Activated CD8-positive, alpha-beta memory T cell treated with anti-CD3 and anti-CD28 coated beads, Interleukin-2, amount 10 ng/mL, durations not matched to agents 7 days and 5 days (primary cell): Measurements from ENCODE around the gene ACTL6B. TPM values are rescaled to one million over a fixed set of nuclear protein-coding genes. Genes with fewer than 3 reads are reported as not detected.

ENCODE experiments used
- ATAC-seq: fragments of 150-1000 bp; cut with Tn5 transposase; one replicate; pipeline ENCODE4 v1.10.0; 2021; ENCODE audit warnings: moderate library complexity
- CTCF ChIA-PET: fragments of 350-600 bp; sonication (Branson Sonifier 250); formaldehyde crosslinking; loops from one replicate; lab custom pipeline; 2021; ENCODE audit warnings: antibody characterized with exemption; lab: Charles Lee
- DNase-seq: peaks from one replicate; pipeline ENCODE4 v3.0.0-alpha.2; 2020
- H3K27ac Mint-ChIP-seq: one replicate; pipeline ENCODE4 v1.8.0; 2021; ENCODE audit warnings: mild to moderate bottlenecking, mixed read lengths
- H3K27me3 Mint-ChIP-seq: one replicate; pipeline ENCODE4 v1.8.0; 2021; ENCODE audit warnings: mixed read lengths
- H3K36me3 Mint-ChIP-seq: one replicate; pipeline ENCODE4 v1.8.0; 2021; ENCODE audit warnings: mild to moderate bottlenecking, mixed read lengths
- H3K4me1 Mint-ChIP-seq: one replicate; pipeline ENCODE4 v1.8.0; 2021; ENCODE audit warnings: mixed read lengths
- H3K4me3 Mint-ChIP-seq: one replicate; pipeline ENCODE4 v1.8.0; 2021; ENCODE audit warnings: mild to moderate bottlenecking, moderate library complexity, mixed read lengths
- H3K9me3 Mint-ChIP-seq: one replicate; pipeline ENCODE4 v1.8.0; 2022; ENCODE audit warnings: low read depth, mixed read lengths
- total RNA-seq, 2 experiments: library from RNA; stranded (reverse); gene quantifications; one replicate each; pipeline ENCODE4 v1.2.3, GENCODE V29; 2021

The ACTL6B gene
- total RNA-seq, 2 experiments from 2014 or later: not detected

DNA sequence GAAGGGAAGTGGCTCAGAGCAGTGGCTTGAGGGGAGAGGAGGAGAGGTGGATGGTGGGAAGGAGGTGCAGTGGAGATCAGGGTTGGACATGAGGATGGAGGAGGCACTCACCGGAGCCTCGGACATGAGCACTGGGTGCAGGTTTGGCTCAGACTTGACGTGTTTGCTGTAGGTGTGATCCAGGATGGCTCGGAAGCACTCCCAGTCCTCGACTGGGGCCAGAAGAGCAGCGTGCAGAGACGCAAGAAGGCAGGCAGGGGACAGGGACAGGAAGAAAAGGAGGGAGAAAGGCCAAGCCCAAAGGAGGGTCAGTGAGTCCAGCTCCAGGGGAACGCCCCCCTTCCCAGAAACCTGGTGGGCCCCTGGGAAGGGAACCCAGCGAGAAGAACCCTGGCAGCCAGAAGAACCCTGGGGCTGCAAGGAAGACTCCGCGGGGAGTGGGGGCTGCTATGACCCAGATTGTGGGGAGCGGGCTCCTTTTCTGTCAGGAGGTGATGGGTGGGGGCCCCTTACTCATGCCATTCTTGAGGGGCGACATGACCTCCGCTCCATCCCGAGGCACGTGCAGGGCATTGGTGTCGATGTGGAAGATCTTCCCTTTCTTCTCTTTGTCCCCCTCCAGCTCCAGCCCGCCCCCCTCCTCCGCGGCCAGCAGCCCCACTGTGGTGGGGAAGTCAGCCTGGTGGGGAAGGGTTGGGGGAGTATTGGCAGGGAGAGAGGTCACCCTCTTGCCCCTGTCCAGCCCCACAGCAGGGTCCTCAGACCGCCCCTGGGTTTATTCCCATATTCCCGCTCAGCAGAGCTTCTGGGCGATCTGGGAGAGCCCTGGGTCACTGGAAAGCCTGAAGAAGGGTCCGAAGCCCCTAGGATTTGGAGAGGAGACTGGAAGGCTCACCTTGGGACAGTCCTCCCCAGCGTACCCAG is 1.1 kb downstream of the ACTL6B start:
- CTCF ChIA-PET: no interaction called here
- DNase-seq (no peak), ATAC-seq (no peak)
- Mint-ChIP-seq H3K27me3 (peaks cover 38% of the 10 kb centered on the region), H3K9me3 (no peaks in the 10 kb centered on the region), H3K4me1 (no peaks in the 10 kb centered on the region), H3K27ac (no peak overlapping the region), H3K4me3 (no peak overlapping the region), H3K36me3 (no peaks in the 10 kb centered on the region)

DNA sequence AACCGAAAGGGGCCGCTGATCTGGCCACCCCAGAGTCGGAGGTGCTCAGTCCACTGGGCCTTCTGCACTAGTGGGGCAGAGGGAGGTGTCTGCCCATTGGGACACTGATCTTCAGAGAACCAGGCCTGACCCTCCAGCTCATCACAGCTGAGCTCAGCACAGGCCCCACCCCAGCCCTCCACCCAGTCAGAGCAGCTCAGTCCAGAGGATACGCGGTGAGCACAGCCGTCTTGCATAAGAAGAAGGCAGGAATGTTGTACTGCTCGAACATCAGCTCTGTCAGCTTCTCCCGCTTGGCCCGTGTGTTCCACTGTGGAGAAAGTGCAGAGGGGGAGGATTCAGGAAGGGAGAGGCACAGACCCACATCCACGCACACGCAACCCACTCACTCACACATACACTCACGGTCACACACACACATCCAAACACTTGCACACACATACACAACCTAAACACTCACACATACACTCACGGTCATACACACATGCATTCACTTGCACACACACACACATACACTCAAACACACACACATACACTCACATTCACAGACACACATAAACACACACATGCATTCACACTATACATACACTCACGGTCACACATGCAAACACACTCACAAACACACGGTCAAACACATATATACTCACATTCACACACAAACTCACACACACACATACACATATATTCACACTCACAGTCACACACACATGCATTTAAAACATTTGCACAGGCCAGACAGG is 6.3 kb downstream of the ACTL6B start:
- peaks cover 21% of the 10 kb centered on the region for H3K27me3 Mint-ChIP-seq
- no peaks in the 10 kb centered on the region for H3K4me1 Mint-ChIP-seq
- no peaks in the 10 kb centered on the region for H3K36me3 Mint-ChIP-seq
- ATAC-seq (no peak), DNase-seq (no peak)
- H3K27ac Mint-ChIP-seq: no peak overlapping the region
- no peaks in the 10 kb centered on the region for H3K9me3 Mint-ChIP-seq
- H3K4me3 Mint-ChIP-seq: no peak overlapping the region
- CTCF ChIA-PET: interaction anchor here (0.7 to 1.3 kb wide), 2 partner anchors 56 to 241 kb away, joined by 3 read pairs; partner anchors contain the start of gene POP7

DNA sequence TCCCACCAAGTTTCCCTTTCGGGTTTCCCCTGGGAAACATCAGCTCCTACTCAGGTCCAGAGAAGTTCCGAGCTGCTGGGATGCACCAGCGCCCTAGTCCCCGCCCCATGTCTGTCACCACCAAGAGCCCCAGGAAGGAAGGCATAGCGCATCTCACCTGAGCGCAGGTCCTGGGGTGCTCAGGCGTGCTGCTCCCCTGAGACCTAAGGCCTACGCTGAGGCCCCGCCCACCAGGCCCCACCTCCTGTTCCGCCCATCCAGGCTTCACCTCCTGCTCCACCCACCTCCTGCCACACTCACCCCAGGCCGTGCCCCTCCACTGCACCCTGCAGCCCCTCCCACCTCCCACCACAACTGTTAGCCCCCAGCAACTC is 13.7 kb downstream of the ACTL6B start:
- CTCF ChIA-PET: interaction anchor here (1.5 kb wide), 1 partner anchor 9 kb away, joined by 9 read pairs; no protein-coding TSS in a partner anchor
- H3K27me3 Mint-ChIP-seq: peaks cover 9% of the 10 kb centered on the region
- H3K27ac Mint-ChIP-seq: no peak overlapping the region
- H3K36me3 Mint-ChIP-seq: no peaks in the 10 kb centered on the region
- DNase-seq (peak; percentile 58), ATAC-seq (peak; percentile 81)
- no peak overlapping the region for H3K4me3 Mint-ChIP-seq
- H3K9me3 Mint-ChIP-seq: no peaks in the 10 kb centered on the region
- H3K4me1 Mint-ChIP-seq: no peaks in the 10 kb centered on the region

DNA sequence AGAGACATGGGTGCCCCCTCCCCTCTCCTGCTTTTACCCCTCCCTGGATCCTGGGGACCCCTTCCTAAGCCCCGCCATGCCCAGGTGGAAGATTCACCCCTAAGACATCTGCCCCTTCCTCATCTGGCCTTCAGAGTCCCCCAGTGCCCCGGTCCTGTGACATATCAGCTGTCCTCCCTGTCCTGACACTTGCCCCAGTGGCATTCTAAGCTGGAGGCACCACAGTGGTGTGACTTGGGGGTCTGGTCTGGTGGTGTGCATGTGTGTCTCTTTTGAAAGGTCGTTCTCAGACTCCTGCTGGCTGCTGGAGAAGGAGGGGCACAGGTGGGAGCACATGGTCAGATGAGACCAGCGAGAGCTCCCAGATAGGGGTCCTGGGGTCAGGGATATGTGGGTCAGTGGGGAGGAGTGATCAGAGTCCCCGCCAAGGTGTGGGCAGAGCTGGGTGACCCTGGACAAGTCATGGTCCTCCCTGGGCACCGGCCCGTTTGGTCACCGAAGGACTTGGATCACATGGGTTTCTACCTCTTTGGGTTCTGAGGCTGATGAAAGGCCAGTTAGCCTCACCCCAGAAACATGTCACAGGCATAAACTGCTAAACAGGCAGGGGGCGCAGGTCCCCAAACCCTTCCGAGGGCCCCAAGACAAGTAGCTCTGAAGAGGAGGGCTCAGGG is 14.3 kb downstream of the ACTL6B start:
- Mint-ChIP-seq H3K4me3 (no peak overlapping the region), H3K27ac (no peak overlapping the region), H3K9me3 (no peaks in the 10 kb centered on the region), H3K4me1 (no peaks in the 10 kb centered on the region), H3K36me3 (no peaks in the 10 kb centered on the region), H3K27me3 (peaks cover 7% of the 10 kb centered on the region)
- ATAC-seq: no peak
- CTCF ChIA-PET: interaction anchor here (1.5 kb wide), 1 partner anchor 9 kb away, joined by 9 read pairs; no protein-coding TSS in a partner anchor
- no peak for DNase-seq

DNA sequence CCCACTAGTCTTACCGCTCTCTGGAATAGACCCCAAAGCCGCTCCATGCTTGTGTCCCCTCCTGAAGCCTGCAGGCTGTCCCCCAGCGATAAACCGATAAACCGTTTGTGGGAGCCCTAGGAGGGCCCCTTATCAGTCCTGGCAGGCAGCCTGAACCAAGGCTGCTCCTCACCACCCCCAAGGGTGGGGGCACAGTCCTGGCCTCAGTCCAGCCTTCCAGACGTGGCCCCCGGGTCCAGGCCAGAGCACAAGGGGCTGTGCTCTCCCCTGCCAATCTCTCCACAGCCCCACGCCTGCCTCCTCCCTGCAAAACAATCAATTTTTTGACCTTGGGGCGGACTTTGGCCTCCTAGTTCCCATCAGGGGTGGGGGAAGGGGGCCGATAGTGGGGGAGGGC is 14.8 kb downstream of the ACTL6B start, which contains the start of gene TFR2:
Gene TFR2, minus strand, starts transcription at position 90 of the 397 bp plus-strand sequence. Its CDS starts 43 bp downstream, at position 47.
- Mint-ChIP-seq H3K4me1 (no peaks in the 10 kb centered on the region), H3K27ac (no peak within 1 kb of the TSS), H3K4me3 (no peak within 1 kb of the TSS), H3K36me3 (no peaks in the 10 kb centered on the region), H3K27me3 (peaks cover 7% of the 10 kb centered on the region), H3K9me3 (no peaks in the 10 kb centered on the region)
- DNase-seq (no peak), ATAC-seq (no peak)
- CTCF ChIA-PET: interaction anchor here (1.5 kb wide), 1 partner anchor 8 kb away, joined by 9 read pairs; no protein-coding TSS in a partner anchor

DNA sequence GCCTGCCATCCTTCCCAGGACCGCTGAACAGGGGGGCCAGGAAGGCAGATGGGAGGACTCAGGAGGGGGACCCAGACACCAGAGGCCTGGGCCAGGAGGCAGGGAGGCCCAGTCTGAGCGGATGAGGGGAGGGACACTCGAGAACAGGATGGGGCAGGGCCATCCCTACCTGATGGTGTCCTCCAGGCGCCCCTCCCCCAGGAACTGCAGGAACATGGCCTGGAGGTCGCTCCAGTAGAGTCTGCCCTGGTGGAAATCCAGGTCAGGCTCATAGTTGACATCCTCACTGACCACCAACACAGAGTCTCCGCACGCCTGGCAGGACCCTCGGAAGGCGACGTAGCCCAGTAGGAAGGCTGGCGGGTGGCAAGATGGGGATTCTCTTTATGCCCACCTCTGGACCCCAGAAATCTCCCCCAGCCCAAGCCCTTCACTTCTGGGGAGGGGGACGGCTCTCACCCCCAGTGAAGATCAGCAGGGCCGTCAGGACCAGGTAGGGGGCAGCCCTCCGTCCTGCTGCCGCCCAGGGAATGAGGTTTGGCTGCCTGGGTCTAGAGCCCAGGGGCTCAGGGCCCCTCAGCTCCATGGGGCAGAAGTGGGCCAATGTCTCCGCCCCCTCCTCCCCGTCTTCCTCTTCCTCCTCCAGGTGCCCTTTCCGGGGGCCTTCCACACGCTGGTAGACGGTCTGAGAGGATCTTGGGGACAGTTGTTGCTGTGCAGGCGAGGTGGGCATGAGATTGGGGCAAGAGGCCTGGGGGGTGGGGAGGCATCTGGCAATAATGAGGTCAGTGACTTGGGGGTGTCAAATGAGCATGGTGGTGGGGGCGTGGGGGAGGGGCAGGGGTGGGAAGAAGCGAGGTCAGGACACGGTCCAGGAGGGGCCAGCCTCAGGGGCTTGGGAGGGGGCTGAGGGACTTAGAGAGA is 15.5 kb downstream of the ACTL6B start:
- no peak for ATAC-seq
- Mint-ChIP-seq H3K36me3 (peaks cover 2% of the 10 kb centered on the region), H3K4me1 (no peaks in the 10 kb centered on the region), H3K27me3 (peaks cover 4% of the 10 kb centered on the region), H3K9me3 (no peaks in the 10 kb centered on the region), H3K4me3 (no peak overlapping the region), H3K27ac (no peak overlapping the region)
- DNase-seq: no peak
- CTCF ChIA-PET: no interaction called here

DNA sequence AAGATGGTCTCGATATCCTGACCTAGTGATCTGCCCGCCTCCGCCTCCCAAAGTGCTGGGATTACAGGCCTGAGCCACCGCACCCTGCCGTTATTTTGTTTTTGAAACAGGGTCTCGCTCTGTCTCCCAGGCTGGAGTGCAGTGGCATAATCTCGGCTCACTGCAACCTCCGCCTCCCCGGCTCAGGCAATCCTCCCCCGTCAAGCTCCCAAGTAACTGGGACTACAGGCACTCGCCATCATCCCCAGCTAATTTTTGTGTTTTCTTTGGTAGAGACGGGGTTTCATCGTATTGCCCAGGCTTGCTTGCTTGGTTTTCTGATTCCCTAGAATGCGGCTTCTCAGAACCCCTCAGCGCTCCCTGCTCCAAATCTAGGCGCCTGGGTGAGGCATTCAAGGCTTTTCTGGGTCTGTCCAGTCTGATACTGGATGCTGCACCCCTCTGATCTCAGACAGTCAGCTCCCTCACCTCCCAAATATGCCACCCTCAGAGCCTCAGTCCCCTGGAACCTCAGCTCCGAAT is 16.2 kb downstream of the ACTL6B start:
- no peak for ATAC-seq
- DNase-seq: no peak
- Mint-ChIP-seq H3K4me3 (no peak overlapping the region), H3K27me3 (no peaks in the 10 kb centered on the region), H3K9me3 (no peaks in the 10 kb centered on the region), H3K36me3 (peaks cover 3% of the 10 kb centered on the region), H3K4me1 (no peaks in the 10 kb centered on the region), H3K27ac (no peak overlapping the region)
- CTCF ChIA-PET: interaction anchor here (0.7 kb wide), 1 partner anchor 62 kb away, joined by 3 read pairs; no protein-coding TSS in a partner anchor

DNA sequence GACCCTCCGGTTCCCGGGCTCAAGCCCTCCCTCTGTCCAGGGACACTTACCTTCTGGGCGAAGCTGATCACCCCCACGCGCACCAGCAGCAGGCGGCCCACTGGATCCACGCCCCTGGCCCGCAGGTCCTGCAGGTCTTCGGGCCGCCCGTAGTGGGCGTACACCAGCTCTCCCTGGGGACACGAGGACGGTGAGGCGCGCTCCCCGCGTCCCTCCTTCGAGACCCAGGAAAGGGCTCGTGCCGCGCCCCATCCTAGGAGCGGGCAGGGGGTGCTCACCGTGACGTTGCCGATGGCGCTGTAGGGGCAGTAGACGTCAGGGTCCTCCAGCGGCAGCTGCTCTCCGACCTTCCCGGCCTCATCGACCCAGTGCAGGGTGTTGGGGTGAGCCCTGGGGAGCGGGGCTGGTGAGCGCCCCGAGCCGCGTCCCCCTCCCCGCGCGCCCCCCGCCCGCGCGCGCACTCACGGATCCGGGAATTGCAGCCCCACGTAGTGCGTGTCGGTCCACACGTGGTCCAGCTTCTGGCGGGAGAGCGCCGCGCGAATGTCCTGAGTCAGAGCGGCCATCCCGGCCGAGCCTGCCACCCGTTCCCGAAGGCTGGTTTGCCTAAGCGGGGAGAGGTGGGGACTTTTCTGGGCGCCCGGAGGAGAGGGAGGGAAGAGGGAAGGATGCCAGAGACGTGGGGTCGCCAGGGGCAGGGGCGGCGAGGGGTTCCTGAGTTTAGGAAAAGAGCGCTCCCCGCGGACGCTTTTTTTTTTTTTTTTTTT is 23.1 kb downstream of the ACTL6B start:
- ATAC-seq (peak; percentile 82), DNase-seq (peak; percentile 79)
- Mint-ChIP-seq H3K36me3 (peaks cover 8% of the 10 kb centered on the region), H3K27me3 (no peaks in the 10 kb centered on the region), H3K27ac (peak overlapping the region; percentile 92), H3K4me3 (peak overlapping the region; percentile 82), H3K4me1 (peaks cover 40% of the 10 kb centered on the region), H3K9me3 (no peaks in the 10 kb centered on the region)
- CTCF ChIA-PET: interaction anchor here (0.7 to 6.1 kb wide), 29 partner anchors 9 to 425 kb away, joined by 3 to 77 read pairs (median 6); partner anchors contain the start of genes ACTL6B, FBXO24, GIGYF1 and GNB2

DNA sequence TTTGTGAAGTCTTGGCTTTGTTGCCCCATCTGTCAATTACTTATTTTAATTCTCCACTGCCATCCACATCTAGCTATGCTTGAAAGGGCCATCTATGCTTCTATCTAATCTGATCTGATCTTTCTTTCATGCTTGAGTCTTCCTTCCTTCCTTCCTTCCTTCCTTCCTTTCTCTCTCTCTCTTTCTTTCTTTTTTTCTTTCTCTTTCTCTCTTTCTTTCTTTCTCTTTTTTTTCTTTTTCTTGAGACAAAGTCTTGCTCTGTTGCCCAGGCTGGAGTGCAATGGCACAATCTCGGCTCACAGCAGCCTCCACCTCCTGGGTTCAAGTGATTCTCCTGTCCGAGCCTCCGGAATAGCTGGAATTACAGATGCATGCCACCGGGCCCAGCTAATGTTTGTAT is 26.2 kb downstream of the ACTL6B start:
- Mint-ChIP-seq H3K27me3 (no peaks in the 10 kb centered on the region), H3K9me3 (no peaks in the 10 kb centered on the region), H3K36me3 (peaks cover 5% of the 10 kb centered on the region), H3K4me3 (no peak overlapping the region), H3K4me1 (peaks cover 62% of the 10 kb centered on the region), H3K27ac (peak overlapping the region; percentile 47)
- CTCF ChIA-PET: interaction anchor here (0.7 to 2.8 kb wide), 14 partner anchors 10 to 223 kb away, joined by 3 to 11 read pairs (median 4); partner anchors contain the start of genes MOSPD3, POP7 and SLC12A9
- no peak for DNase-seq
- no peak for ATAC-seq

DNA sequence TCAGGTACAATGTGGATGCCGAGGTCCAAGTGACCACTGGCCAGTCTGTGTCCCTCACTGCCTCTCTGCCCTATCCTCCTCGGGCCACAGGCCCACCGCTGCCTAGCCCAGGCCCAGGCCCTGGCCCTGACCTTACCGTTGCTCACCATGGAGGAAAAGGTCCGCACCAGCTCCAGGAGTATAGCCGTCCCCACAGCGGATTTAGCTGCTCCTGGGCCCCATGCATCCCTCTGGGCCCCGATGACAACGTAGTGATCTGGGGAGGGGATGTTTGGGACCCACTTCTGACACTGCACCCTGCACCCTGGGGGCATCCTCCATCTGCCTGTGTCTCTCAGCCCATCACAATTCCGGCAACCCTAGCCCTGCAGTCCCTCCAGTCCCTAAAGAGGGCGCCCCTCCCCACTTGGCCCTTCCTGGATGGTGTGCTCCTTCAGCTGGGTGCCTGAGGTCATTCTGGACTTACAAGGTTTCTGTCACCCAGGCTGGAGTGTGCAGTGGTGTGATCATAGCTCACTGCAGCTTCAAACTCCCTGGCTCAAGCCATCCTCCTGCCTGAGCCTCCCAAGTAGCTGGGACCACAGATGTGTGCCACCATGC is 27.0 kb downstream of the ACTL6B start:
- Mint-ChIP-seq H3K36me3 (peaks cover 5% of the 10 kb centered on the region), H3K4me1 (peaks cover 63% of the 10 kb centered on the region), H3K4me3 (no peak overlapping the region), H3K9me3 (no peaks in the 10 kb centered on the region), H3K27ac (peak overlapping the region; percentile 20), H3K27me3 (no peaks in the 10 kb centered on the region)
- CTCF ChIA-PET: interaction anchor here (0.7 to 2.8 kb wide), 14 partner anchors 9 to 223 kb away, joined by 3 to 11 read pairs (median 4); partner anchors contain the start of genes MOSPD3, POP7 and SLC12A9
- DNase-seq (peak; percentile 56), ATAC-seq (no peak)

DNA sequence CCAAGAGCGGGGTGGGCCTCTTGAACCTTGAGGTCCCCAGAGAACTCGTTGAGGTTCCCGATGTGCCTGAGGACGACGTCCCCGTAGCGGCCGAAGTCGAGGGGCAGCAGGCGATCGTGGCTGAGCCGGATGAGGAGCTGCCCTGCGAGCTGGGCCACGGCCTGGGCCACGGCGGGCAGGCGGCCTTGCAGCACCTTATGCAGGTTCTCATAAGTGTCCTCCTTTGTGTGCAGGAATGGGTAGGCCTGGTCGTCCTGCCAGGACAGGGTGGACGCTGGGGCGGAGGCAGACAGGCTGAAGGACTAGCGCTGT is 29.1 kb downstream of the ACTL6B start:
- Mint-ChIP-seq H3K27ac (peak overlapping the region; percentile 81), H3K9me3 (no peaks in the 10 kb centered on the region), H3K4me3 (peak overlapping the region; percentile 69), H3K27me3 (no peaks in the 10 kb centered on the region), H3K36me3 (peaks cover 5% of the 10 kb centered on the region), H3K4me1 (peaks cover 55% of the 10 kb centered on the region)
- DNase-seq (no peak), ATAC-seq (no peak)
- CTCF ChIA-PET: interaction anchor here (1.1 to 4.8 kb wide), 6 partner anchors 14 to 144 kb away, joined by 3 to 21 read pairs (median 5); partner anchors contain the start of genes FBXO24, MOSPD3 and POP7
